SK-N-MC (cell line): Measurements from ENCODE around the gene GOLGA8R.
"Not testable (repeated sequence)": the region's sequence is repeated elsewhere in the genome, so short reads cannot be mapped to it uniquely, and the experiment has no call there.

ENCODE experiments used
- EZH2 ChIP-seq: fragments of 200-600 bp; sonication (generic); IDR thresholded peaks from one replicate; pipeline ENCODE4 v1.6.1; 2017; ENCODE audit warnings: antibody characterized with exemption
- POLR2AphosphoS5 ChIP-seq: IDR thresholded peaks from 2 replicates; pipeline ENCODE4 v1.6.1; 2012; ENCODE audit warnings: mild to moderate bottlenecking, low read depth, low read length, borderline replicate concordance

GRCh38 chr15:30452702-30453101, 38.6 kb upstream of the GOLGA8R start:
- not testable (repeated sequence) for TF ChIP-seq POLR2AphosphoS5, EZH2
